BE2C (cell line): ENCODE measurements around the gene MAEA.
A peak's percentile ranks its signal among the peaks of the same experiment; 100 is the strongest.
"Not testable (repeated sequence)": the region's sequence is repeated elsewhere in the genome, so short reads cannot be mapped to it uniquely, and the experiment has no call there.

ENCODE experiments used
- DNase-seq: peaks from one replicate; pipeline ENCODE4 v3.0.0-alpha.2; 2020
- H3K27me3 ChIP-seq: fragments of 250-450 bp; sonication (Bioruptor Pico); 2 replicates; pipeline ENCODE4 v1.5.1; 2020; ENCODE audit warnings: mild to moderate bottlenecking
- H3K36me3 ChIP-seq: fragments of 250-450 bp; sonication (Bioruptor Pico); 2 replicates; pipeline ENCODE4 v1.5.1; 2020; ENCODE audit warnings: mild to moderate bottlenecking
- H3K4me1 ChIP-seq: fragments of 250-450 bp; sonication (Bioruptor Pico); 2 replicates; pipeline ENCODE4 v1.5.1; 2020
- H3K4me3 ChIP-seq: 2 replicates; pipeline ENCODE4 v1.5.1; 2011; ENCODE audit warnings: low read depth, low read length
- H3K9me3 ChIP-seq: fragments of 250-450 bp; sonication (Bioruptor Pico); 2 replicates; pipeline ENCODE4 v1.5.1; 2020
- TF ChIP-seq, protein P1 (sequence below): IDR thresholded peaks from 2 replicates; pipeline ENCODE4 v1.5.1; 2012; ENCODE audit warnings: mild to moderate bottlenecking, low read depth, low read length

Gene MAEA

DNA sequence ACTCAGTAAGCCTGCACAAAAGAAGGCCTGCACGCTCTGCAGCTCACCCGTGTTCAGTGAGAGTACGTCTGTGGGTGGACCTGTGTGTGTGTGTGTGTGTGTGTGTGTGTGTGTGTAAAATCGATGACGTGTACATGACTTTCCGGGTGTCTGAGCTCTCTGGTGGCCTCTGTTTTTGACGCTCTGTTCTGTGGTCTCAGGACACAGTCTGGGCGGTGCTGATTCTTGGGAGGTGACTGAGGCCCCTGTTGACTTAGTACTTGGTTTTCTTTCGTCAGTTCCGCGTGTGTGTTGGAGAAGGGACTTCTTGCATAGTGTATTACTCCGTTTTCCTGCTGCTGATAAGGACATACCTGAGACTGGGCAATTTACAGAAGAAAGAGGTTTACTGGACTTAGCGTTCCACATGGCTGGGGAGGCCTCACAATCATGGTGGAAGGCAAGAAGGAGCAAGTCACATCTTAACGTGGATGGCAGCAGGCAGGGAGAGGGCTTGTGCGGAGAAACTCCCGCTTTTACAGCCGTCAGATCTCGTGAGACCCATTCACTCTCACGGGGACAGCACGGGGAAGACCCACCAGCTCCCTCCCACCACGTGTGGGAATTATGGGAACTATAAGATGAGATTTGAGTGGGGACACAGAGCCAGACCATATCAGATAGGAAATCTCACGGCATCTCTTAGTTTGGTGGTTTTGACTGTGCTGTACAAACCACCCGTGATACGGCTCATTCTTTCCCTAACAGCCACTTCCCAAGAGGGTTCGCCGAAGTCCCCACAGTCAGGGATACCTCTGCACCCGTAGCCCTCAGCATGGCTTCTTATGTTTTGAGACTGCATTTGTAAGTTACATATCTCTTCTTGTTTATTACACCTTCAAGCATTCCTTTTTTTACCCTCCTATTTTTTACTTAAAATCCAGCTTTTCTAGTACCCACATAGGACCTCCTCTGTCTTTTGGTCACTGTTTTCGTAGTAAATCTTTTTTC lies 81.8 kb downstream of the MAEA start:
- Histone ChIP-seq H3K4me3 (no peak overlapping the region), H3K9me3 (no peaks in the 10 kb centered on the region), H3K4me1 (no peaks in the 10 kb centered on the region), H3K27me3 (no peaks in the 10 kb centered on the region), H3K36me3 (no peaks in the 10 kb centered on the region; the same call in 1 of the 2 replicates)
- no peak for DNase-seq
- TF ChIP-seq, protein P1, sequence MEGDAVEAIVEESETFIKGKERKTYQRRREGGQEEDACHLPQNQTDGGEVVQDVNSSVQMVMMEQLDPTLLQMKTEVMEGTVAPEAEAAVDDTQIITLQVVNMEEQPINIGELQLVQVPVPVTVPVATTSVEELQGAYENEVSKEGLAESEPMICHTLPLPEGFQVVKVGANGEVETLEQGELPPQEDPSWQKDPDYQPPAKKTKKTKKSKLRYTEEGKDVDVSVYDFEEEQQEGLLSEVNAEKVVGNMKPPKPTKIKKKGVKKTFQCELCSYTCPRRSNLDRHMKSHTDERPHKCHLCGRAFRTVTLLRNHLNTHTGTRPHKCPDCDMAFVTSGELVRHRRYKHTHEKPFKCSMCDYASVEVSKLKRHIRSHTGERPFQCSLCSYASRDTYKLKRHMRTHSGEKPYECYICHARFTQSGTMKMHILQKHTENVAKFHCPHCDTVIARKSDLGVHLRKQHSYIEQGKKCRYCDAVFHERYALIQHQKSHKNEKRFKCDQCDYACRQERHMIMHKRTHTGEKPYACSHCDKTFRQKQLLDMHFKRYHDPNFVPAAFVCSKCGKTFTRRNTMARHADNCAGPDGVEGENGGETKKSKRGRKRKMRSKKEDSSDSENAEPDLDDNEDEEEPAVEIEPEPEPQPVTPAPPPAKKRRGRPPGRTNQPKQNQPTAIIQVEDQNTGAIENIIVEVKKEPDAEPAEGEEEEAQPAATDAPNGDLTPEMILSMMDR = no peak

GRCh38 chr4:1372576-1372975 lies 82.9 kb downstream of the MAEA start:
- not testable (repeated sequence) for DNase-seq, H3K27me3 ChIP-seq, H3K4me3 ChIP-seq, H3K4me1 ChIP-seq, H3K9me3 ChIP-seq, H3K36me3 ChIP-seq

DNA sequence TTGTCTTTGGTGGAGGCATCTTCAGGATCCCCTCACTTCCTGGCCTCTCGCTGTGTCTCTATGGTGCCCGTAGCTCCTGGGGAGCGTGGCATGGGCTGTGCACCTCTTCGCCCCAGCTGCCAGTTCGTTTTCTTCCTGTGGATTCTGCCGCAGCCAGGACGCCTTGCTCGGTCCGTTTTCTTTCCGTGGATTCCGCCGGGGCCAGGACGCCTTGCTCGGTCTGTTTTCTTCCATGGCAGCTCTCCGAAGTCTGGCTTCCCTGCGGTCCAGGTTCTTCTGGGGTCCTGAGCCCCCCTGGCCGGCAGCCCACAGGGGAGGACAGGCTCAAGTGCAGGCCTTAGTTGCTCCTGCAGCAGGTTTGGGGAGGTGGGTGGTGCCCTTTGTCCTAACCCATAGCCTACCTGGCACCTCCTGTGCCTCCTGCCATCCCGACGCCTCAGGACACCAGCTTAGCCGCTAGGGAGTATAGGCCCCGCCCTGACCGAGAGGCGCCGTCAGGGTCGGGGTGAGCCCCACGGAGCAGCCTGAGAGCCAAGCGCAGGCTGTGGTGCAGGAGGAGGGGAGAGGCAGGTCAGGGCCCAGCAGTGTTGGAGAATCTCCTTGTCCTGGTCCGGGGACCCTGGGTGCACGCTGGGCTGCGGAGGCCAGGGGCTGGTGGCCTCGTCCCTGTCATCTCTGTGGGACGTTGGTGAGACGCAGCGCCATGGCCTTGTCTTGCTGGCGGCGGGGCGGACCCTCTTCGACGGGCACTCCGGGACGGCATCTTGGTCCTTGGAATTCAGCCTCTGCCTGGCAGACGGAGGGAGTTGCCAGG lies 84.4 kb downstream of the MAEA start:
- Histone ChIP-seq H3K4me3 (no peak overlapping the region), H3K9me3 (no peaks in the 10 kb centered on the region), H3K27me3 (no peaks in the 10 kb centered on the region), H3K4me1 (no peaks in the 10 kb centered on the region), H3K36me3 (no peaks in the 10 kb centered on the region)
- TF ChIP-seq, protein P1 = no peak
- peak; percentile 9 for DNase-seq

DNA sequence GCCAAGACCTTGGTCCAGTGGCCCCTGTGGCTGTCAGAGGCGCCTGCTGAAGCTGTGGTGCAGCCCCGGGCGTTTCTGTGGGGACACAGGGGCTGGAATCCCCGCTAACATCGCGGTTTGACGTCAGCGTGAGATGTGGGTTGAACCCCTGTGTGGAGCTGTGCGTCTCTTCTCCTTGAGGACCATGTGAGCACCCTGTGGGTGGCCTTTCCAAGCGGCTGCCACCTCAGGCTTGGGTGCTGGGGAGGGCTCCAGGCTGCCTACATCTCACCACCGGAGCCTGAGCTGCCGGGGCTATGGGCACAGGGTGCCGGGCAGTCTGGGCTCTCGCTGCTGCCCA lies 85.0 kb downstream of the MAEA start:
- DNase-seq = no peak
- no peaks in the 10 kb centered on the region for H3K36me3 ChIP-seq

DNA sequence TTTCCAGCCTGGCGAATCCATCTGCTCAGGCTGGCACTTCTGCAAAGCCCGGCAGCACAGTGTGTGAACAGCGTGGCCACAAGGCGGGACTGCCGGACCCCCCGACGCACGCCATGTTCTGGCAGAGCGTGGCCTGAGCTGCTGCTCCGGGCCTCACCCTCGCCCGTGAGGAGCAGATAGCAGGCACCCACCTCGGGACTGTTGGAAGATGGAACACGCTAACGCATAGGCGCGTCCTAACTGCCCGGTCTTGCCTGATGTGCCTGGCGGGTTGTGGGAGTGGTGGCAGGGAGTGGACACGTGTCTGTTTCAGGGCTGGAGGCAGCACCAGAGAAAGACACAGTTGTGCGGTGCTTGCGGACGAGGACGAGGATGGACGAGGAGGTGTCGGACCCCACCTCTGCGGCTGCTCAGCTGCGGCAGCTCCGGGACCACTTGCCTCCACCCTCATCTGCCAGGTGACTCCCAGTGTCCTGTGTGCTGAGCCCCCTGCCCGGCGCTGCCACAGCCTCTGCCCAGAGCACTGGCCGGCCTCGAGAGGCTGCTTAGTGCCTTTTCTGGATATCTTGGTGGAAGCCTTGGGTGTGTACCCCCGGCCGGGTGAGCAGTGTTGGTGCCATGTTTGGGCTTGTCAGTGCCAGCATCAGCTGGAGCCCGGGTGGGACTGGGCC lies 85.5 kb downstream of the MAEA start:
- Histone ChIP-seq H3K36me3 (no peaks in the 10 kb centered on the region), H3K27me3 (no peaks in the 10 kb centered on the region), H3K4me3 (no peak overlapping the region), H3K9me3 (no peaks in the 10 kb centered on the region), H3K4me1 (no peaks in the 10 kb centered on the region)
- DNase-seq = peak; percentile 7
- TF ChIP-seq, protein P1 = no peak

More for the DNA sequence above, 85.0 kb downstream of the MAEA start:
- Histone ChIP-seq H3K4me1 (no peaks in the 10 kb centered on the region), H3K9me3 (no peaks in the 10 kb centered on the region), H3K27me3 (no peaks in the 10 kb centered on the region), H3K4me3 (no peak overlapping the region)
- TF ChIP-seq, protein P1 = no peak

- H3K36me3 ChIP-seq = no peaks in the 10 kb centered on the region
- peak; percentile 3 for DNase-seq
- no peaks in the 10 kb centered on the region for H3K4me1 ChIP-seq
- H3K27me3 ChIP-seq = no peaks in the 10 kb centered on the region
- H3K9me3 ChIP-seq = no peaks in the 10 kb centered on the region
- no peak overlapping the region for H3K4me3 ChIP-seq
- TF ChIP-seq, protein P1 = no peak
Observed at GRCh38 chr4:1375761-1376322, 86.2 kb downstream of the MAEA start.
